Fibroblast of lung (primary cell): ENCODE measurements around the gene NUP210. TPM values are rescaled to one million over a fixed set of nuclear protein-coding genes. Genes with fewer than 3 reads are reported as not detected.

Source experiments
- DNase-seq, 2 donors: peaks; one replicate each; pipeline versions ENCODE4 v3.0.0 to v3.0.0-alpha.2; 2010; ENCODE audit warnings: low read depth in 2 of 2
- H2AFZ ChIP-seq: 2 replicates; pipeline ENCODE4 v1.5.1; 2012; ENCODE audit warnings: low read length, control low read depth, inconsistent platforms
- H3K27ac ChIP-seq: 2 replicates; pipeline ENCODE4 v1.5.1; 2011; ENCODE audit warnings: low read length, control low read depth; ENCODE audit not compliant: insufficient read depth
- H3K27me3 ChIP-seq: 2 replicates; pipeline ENCODE4 v1.5.1; 2011; ENCODE audit warnings: mild to moderate bottlenecking, low read length; ENCODE audit not compliant: control insufficient read depth, insufficient read depth
- H3K36me3 ChIP-seq: 2 replicates; pipeline ENCODE4 v1.5.1; 2011; ENCODE audit warnings: low read length; ENCODE audit not compliant: control insufficient read depth, insufficient read depth
- H3K4me1 ChIP-seq: 2 replicates; pipeline ENCODE4 v1.5.1; 2011; ENCODE audit warnings: low read length; ENCODE audit not compliant: control insufficient read depth, insufficient read depth; ENCODE audit errors: extremely low read depth
- H3K4me2 ChIP-seq: 2 replicates; pipeline ENCODE4 v1.5.1; 2011; ENCODE audit warnings: low read length, control low read depth; ENCODE audit not compliant: insufficient read depth; ENCODE audit errors: extremely low read depth
- H3K4me3 ChIP-seq, 4 experiments: fragments of 200-600 bp in 1 of 4; sonication (generic) in 1 of 4; replicated peaks in 1 of 4; 2 replicates each; pipeline ENCODE4 v1.5.1; 2011 to 2016; ENCODE audit warnings: low read length in 4 of 4, low read depth in 3 of 4, mild to moderate bottlenecking in 3 of 4, control low read depth in 2 of 4, inconsistent platforms in 1 of 4, mixed read lengths in 1 of 4; ENCODE audit not compliant: insufficient read depth in 1 of 4; ENCODE audit errors: control extremely low read depth in 1 of 4
- H3K79me2 ChIP-seq: 2 replicates; pipeline ENCODE4 v1.5.1; 2012; ENCODE audit warnings: mild to moderate bottlenecking, low read length, inconsistent platforms; ENCODE audit not compliant: control insufficient read depth, insufficient read depth
- H3K9ac ChIP-seq: 2 replicates; pipeline ENCODE4 v1.5.1; 2011; ENCODE audit warnings: mild to moderate bottlenecking, low read length, control low read depth; ENCODE audit not compliant: insufficient read depth
- H3K9me3 ChIP-seq: 2 replicates; pipeline ENCODE4 v1.5.1; 2012; ENCODE audit warnings: low read depth, low read length; ENCODE audit not compliant: control insufficient read depth, insufficient read depth
- H4K20me1 ChIP-seq: 2 replicates; pipeline ENCODE4 v1.5.1; 2011; ENCODE audit warnings: low read length; ENCODE audit not compliant: control insufficient read depth, insufficient read depth; ENCODE audit errors: extremely low read depth
- CTCF ChIP-seq, 2 donors: IDR thresholded peaks in 1 of 2; conservative IDR thresholded peaks in 1 of 2; 1 replicate in 1 of 2; 2 replicates in 1 of 2; pipeline ENCODE4 v1.5.1; 2011 to 2012; ENCODE audit warnings: low read length in 2 of 2, control low read depth in 1 of 2, inconsistent platforms in 1 of 2, low read depth in 1 of 2, mild to moderate bottlenecking in 1 of 2
- EZH2 ChIP-seq: IDR thresholded peaks from 2 replicates; pipeline ENCODE4 v1.5.1; 2012; ENCODE audit warnings: low read length, control low read depth, mild to moderate bottlenecking; ENCODE audit errors: missing control alignments
- polyA plus RNA-seq, 2 donors: library from polyadenylated mRNA; depleted of rRNA in 1 of 2; stranded (reverse) in 1 of 2; unstranded in 1 of 2; fragments of >200 nt; gene quantifications; 2 replicates each; pipeline ENCODE4 v1.2.1, GENCODE V29; 2011 to 2012; ENCODE audit warnings: missing spikeins in 1 of 2
- total RNA-seq: library from RNA; depleted of rRNA; stranded (reverse); fragments of >200 nt; gene quantifications from 2 replicates; pipeline ENCODE4 v1.2.1, GENCODE V29; 2014

NUP210 gene
- total and polyA plus RNA-seq, 2 donors (not counting 1 experiment from before 2014, with no cell fraction given) = 0.09 to 0.33 TPM

GRCh38 chr3:13371100-13372075 is 48.7 kb downstream of the NUP210 start:
- no peak overlapping the region for H3K27ac ChIP-seq
- H2AFZ ChIP-seq = no peak overlapping the region
- no peaks in the 10 kb centered on the region for H3K79me2 ChIP-seq
- no peak overlapping the region for H3K4me2 ChIP-seq
- H3K4me1 ChIP-seq = no peaks in the 10 kb centered on the region
- H3K27me3 ChIP-seq = no peaks in the 10 kb centered on the region
- H3K36me3 ChIP-seq = no peaks in the 10 kb centered on the region
- no peaks in the 10 kb centered on the region for H4K20me1 ChIP-seq
- H3K9ac ChIP-seq = no peak overlapping the region
- peak in 1 of 2 donors; percentile 25 for DNase-seq
- no peak for TF ChIP-seq EZH2
- TF ChIP-seq CTCF (conservative IDR thresholded peaks at IDR 0.05 in 1 of 2, IDR thresholded peaks at IDR 0.05 in 1 of 2; ENCODE audit: low read depth in 1 of 2, low read length in 2 of 2) = no peak
- no peaks in the 10 kb centered on the region for H3K9me3 ChIP-seq
- no peak overlapping the region for H3K4me3 ChIP-seq

DNA sequence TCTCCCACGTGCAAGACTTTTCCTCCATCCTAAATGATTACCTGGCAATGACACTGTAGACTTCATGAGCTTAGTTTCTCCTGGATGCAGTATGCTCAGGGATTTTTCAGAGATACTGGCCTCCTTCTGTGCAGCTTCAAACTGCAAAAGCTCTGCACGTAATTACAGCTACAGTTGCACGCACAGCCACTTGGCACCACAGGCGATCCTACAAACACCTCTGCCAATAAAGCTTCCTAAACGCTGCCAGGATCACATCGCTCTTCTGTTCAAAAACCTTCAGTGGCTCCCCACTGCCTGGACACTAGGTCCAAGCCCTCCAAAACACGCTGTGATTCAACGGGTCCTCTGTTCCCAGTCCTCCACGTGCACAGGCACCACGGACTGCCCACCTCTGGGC is 49.5 kb downstream of the NUP210 start:
- Histone ChIP-seq H3K36me3 (no peaks in the 10 kb centered on the region), H3K4me2 (no peak overlapping the region), H4K20me1 (no peaks in the 10 kb centered on the region), H3K9me3 (no peaks in the 10 kb centered on the region), H3K27me3 (no peaks in the 10 kb centered on the region), H3K9ac (no peak overlapping the region), H2AFZ (no peak overlapping the region), H3K79me2 (no peaks in the 10 kb centered on the region), H3K4me1 (no peaks in the 10 kb centered on the region), H3K4me3 (no peak overlapping the region), H3K27ac (no peak overlapping the region)
- TF ChIP-seq EZH2 = no peak
- TF ChIP-seq CTCF (conservative IDR thresholded peaks at IDR 0.05 in 1 of 2, IDR thresholded peaks at IDR 0.05 in 1 of 2; ENCODE audit: low read depth in 1 of 2, low read length in 2 of 2) = no peak
- DNase-seq = no peak

DNA sequence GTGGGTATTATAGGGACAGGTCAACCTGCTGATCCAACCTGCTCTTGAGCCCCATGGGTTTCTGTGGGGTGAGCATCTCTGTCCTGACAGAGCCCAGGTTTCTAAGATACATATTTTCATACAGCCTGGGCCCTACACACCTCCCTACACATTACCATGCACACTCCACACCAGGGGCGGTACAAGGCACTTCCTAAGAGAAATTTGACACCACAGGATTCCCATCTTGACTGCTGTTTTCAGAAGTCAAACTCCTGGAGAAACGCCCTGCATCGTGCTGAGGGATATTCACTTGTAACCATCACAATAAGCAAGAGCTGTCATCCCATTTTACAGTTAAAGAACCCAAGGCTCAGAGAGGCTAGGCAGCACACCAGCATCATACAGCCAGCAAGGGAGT is 50.1 kb downstream of the NUP210 start:
- H3K4me1 ChIP-seq = no peaks in the 10 kb centered on the region
- no peak overlapping the region for H3K27ac ChIP-seq
- no peak for DNase-seq
- H3K9me3 ChIP-seq = no peaks in the 10 kb centered on the region
- no peak overlapping the region for H3K4me2 ChIP-seq
- no peaks in the 10 kb centered on the region for H3K79me2 ChIP-seq
- H2AFZ ChIP-seq = no peak overlapping the region
- H4K20me1 ChIP-seq = no peaks in the 10 kb centered on the region
- H3K4me3 ChIP-seq = no peak overlapping the region
- H3K27me3 ChIP-seq = no peaks in the 10 kb centered on the region
- TF ChIP-seq CTCF (conservative IDR thresholded peaks at IDR 0.05 in 1 of 2, IDR thresholded peaks at IDR 0.05 in 1 of 2; ENCODE audit: low read depth in 1 of 2, low read length in 2 of 2) (no peak), EZH2 (no peak)
- no peak overlapping the region for H3K9ac ChIP-seq
- H3K36me3 ChIP-seq = no peaks in the 10 kb centered on the region
